HG02840 (cell line): ENCODE results near the gene USO1.
"Not testable (repeated sequence)": the region's sequence is repeated elsewhere in the genome, so short reads cannot be mapped to it uniquely, and the experiment has no call there.

ENCODE experiments used
- ATAC-seq: cut with Tn5 transposase; IDR thresholded peaks from one replicate; pipeline ENCODE4 v1.9.1; 2021; ENCODE audit warnings: mild to moderate bottlenecking, moderate library complexity, moderate number of reproducible peaks; ENCODE audit not compliant: unreplicated experiment, low FRiP score

Gene USO1

DNA sequence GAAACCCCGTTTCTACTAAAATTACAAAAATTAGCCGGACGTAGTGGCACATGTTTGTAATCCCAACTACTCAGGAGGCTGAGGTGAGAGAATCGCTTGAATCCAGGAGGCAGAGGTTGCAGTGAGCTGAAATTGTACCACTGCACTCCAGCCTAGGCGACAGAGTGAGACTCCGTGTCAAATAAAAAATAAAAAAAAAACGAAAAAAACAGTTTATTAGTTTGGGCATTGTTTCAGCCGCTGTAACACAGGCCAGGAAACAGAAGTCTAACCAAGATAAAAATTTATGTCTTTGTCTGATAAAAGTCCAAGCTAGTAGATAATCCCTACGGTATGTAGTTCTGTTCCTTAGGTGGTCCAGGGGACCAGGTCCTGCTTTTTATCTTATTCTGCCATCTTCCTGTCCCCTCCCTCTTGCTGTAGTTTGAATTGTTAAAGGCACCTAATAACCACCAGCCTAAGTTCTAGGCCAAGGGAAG lies 21.4 kb downstream of the USO1 start:
- ATAC-seq, result no peak

DNA sequence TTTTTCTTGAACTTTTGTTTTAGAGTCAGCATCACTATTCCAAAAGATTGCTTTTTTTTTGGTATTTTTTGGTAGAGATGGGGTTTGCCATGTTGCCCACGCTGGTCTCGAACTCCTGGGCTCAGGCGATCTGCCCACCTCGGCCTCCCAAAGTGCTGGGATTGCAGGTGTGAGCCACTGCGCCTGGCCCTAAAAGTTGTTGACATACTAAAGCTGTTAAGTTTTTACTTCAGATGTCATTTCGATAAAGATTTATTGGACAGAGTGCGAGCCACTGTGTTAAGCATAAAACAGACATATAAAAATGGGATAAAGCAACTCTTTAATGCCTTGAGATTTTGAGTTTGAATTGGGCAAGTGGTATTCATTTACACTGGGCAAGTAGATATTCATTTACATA lies 28.3 kb downstream of the USO1 start:
- no peak for ATAC-seq

GRCh38 chr4:75769036-75769435 lies 44.7 kb downstream of the USO1 start:
- ATAC-seq, result no peak

DNA sequence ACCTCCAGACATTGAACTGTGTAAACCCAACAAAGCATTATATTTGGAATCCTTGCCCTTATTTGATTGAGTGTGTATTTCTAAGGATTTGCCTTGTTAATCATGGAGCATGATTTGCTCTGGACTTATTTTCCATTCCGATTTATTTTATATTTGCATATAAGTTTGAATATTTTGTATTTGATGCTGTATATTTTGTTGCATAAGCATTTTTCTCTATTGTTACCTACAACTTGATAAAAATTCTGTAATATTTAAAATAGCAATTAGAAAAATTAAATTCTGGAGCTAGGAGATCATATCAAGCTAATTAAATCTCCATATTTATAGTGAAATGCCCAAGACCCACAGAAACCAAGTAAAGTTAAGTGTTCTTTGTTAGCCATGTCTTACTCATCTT lies 47.2 kb downstream of the USO1 start:
- ATAC-seq, result no peak

GRCh38 chr4:75777589-75777988 lies 53.2 kb downstream of the USO1 start:
- ATAC-seq, result no peak

- no peak for ATAC-seq
These were observed 54.9 kb downstream of the USO1 start for GRCh38 chr4:75779105-75779757.

DNA sequence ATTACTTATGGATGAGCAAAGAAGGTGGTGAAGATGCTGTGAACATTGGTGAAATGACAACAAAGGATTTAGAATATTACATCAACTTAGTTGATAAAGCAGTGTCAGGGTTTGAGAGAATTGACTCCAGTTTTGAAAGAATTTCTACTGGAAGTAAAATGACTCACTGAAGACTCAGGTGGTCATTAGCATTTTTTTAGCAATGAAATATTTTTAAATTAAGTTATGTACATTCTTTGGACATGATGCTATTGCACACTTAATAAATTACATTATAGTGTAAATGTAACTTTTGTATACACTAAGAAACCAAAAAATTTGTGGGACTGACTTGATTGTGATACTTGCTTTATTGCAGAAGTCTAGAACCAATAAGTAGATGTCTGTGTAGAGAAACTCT lies 56.9 kb downstream of the USO1 start:
- ATAC-seq, result no peak

GRCh38 chr4:75786526-75786925 lies 62.1 kb downstream of the USO1 start:
- ATAC-seq, result no peak

DNA sequence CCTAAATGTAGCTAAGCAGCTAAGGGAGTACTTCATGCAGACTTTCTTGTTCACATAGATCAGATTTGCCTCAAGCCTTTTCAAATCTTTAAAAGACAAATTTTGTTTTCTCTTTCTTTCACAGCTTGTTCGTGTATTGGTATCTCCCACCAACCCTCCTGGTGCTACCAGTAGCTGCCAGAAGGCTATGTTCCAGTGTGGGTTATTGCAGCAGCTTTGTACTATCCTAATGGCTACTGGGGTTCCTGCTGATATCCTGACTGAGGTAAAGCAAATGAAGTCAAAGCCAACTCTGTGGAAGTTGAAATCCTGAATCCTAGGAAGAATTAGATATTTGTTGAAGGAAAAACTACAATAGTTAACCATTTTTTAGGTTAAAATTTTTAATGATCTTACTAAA lies 62.6 kb downstream of the USO1 start:
- no peak for ATAC-seq

GRCh38 chr4:75790024-75790423 lies 65.6 kb downstream of the USO1 start:
- ATAC-seq, result no peak

DNA sequence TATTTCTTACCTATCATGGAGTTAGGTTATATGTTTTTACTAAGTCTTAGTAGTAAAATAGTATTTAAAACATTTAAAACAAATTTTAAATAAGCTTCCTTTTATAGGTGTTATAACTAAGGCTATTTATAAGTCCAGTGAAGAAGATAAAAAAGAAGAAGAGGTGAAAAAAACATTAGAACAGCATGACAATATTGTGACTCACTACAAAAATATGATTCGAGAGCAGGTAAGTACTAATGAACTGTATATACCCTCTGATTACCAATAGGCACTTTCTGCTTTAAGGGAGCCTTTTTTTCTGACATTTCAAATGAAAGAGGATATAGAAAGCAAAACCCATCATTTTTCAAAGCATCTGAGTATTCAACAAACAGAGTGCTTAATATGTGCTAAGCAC lies 76.6 kb downstream of the USO1 start:
- no peak for ATAC-seq

GRCh38 chr4:75806035-75806434 lies 81.7 kb downstream of the USO1 start:
- not testable (repeated sequence) for ATAC-seq

GRCh38 chr4:75817901-75818300 lies 93.5 kb downstream of the USO1 start:
- no peak for ATAC-seq

GRCh38 chr4:75819121-75819520 lies 94.7 kb downstream of the USO1 start:
- no peak for ATAC-seq

GRCh38 chr4:75820197-75820596 lies 95.8 kb downstream of the USO1 start:
- no peak for ATAC-seq

DNA sequence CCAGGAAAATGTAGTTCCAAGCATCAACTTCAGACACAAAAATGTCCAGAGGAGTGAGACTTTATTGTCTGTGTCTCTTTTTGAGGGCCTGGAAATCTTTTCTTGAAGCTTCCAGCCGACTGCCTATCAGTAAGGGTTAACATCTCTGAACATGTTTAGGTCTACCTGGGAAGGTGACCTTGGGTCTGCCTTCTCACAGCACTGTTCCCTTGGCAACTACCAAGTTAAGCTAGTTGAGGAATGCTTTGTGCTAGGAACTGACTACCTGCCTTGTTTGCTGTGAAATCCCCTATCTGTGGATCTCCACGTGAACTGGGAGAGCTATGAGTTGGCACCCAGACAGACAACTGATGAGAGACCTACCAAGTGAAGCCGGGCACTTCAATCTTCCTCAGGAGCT lies 96.3 kb downstream of the USO1 start:
- ATAC-seq, result no peak

DNA sequence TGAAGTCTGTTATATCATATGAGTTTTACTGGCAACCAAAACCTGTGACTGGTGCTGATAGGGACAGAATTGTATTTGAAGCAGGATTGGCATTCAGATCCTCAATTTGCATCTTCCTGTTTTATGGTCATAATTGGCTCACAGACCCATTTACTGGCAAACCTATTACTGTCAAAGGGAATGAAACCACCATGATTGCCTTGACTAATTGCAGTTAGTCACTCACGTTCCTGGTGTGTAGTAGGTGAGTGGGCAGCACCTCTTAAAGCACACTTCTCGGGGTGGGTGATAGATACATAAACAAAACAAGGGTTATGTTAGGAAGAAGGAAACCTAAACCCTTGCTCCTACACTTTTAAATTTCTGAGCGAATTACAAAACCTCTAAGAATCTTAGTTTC lies 96.8 kb downstream of the USO1 start:
- no peak for ATAC-seq

DNA sequence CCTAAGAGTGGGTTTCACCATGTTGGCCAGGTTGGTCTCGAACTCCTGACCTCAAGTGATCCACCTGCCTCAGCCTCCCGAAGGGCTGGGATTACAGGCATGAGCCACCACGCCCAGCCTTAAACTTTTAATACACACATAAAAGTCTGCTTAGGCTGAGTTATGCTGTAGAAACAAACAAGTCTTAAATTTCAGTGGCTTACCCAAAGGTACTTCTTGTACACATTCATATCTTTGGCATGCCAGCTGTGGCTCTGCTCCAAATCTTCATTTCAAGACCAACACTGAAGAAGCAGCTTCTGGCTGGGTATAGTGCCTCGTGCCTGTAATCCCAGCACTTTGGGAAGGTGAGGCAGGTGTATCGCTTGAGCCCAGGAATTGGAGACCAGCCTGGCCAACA lies 97.6 kb downstream of the USO1 start:
- no peak for ATAC-seq

DNA sequence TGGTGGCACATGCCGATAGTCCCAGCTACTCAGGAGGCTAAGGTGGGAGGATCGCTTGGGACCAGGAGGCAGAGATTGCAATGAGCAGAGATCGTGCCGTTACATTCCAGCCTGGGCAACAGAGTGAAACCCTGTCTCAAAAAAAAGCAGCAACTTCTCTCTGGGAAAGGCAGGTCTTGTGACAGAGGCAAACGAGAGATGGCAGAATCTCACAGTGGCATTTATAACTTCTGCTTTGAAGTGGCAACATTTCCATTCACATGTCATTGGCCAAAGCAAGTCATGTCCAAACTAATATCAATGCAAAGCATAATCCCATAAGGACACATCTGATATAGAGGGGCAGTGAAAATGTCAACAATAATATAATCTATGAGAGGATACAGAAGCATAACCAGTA lies 98.0 kb downstream of the USO1 start:
- no peak for ATAC-seq

DNA sequence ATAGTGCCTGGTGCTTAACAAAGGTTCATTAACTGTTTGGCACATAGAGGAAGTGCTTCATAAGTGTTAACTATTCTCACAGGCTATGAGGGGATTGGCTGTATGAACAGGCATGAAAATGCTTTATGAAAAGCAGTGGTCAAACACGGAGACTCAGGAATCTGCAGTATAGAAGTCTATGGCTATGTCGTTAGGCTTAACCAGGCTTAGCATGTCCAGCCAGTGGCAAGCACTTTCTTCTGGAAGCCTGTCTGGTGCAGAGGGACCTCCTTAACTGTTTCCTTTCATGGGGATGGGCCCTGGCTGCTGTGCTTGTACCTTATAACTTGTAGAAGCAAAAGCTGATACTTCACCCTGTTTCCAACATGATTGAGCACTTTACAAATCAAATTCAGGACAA lies 99.4 kb downstream of the USO1 start:
- no peak for ATAC-seq

DNA sequence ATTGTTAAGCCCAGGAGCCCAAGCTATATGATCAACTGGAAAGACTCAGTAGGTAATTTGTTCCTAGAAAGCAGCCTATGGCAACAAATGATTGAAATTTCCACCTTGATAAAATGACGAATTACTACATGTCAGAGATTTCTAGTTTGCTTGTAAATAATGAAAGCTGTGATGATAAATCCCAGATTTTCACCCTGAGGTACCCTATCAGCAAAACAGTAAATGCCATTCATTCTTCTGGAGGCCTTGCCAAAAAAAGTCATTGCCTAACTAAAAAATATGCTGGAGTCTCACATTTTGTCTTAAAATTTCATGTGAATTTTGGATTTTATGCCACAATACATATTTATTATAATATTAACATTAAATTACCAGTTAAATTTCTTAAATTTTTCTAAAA lies 106.5 kb downstream of the USO1 start:
- no peak for ATAC-seq

GRCh38 chr4:75831856-75832405 lies 107.6 kb downstream of the USO1 start:
- no peak for ATAC-seq
